ENCODE data around the gene OR2A14. TPM values are rescaled to one million over a fixed set of nuclear protein-coding genes. Genes with fewer than 3 reads are reported as not detected.

Gene OR2A14
- total RNA-seq, 2 donors from 2014 or later, result not detected

DNA sequence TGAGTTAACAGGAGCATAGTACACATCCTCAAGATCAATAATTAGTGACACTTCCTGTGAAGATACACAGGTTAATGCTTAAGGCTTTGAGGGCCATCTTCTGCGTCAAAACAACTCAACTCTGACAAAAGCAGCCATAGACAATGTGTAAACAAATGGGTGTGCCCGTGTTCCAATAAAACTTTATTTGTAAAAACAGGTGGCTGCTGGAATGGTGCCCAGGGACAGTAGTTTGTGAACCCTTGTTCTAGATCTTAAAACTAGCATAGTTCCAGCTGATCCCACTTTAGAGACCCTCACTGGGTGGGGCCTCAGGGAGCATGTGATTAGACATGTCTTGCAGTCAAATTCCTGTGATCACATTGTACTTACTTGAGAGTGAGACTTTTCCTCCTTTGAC is 7.8 kb downstream of the OR2A14 start:
- Histone ChIP-seq H3K27me3 (replicated peaks; ENCODE audit: insufficient read depth) (no peaks in the 10 kb centered on the region), H3K9me3 (no peaks in the 10 kb centered on the region), H3K27ac (no peak overlapping the region), H3K4me3 (no peak overlapping the region), H3K36me3 (no peaks in the 10 kb centered on the region), H3K4me1 (replicated peaks) (no peaks in the 10 kb centered on the region)
- no peak for DNase-seq (ENCODE audit: low spot score)
- intact Hi-C loops (cut with DNase I), result no loop called here
- no peak for TF ChIP-seq POLR2AphosphoS5 (IDR thresholded peaks at IDR 0.05)
- TF ChIP-seq POLR2A (IDR thresholded peaks at IDR 0.05), result no peak
- TF ChIP-seq, protein P1, sequence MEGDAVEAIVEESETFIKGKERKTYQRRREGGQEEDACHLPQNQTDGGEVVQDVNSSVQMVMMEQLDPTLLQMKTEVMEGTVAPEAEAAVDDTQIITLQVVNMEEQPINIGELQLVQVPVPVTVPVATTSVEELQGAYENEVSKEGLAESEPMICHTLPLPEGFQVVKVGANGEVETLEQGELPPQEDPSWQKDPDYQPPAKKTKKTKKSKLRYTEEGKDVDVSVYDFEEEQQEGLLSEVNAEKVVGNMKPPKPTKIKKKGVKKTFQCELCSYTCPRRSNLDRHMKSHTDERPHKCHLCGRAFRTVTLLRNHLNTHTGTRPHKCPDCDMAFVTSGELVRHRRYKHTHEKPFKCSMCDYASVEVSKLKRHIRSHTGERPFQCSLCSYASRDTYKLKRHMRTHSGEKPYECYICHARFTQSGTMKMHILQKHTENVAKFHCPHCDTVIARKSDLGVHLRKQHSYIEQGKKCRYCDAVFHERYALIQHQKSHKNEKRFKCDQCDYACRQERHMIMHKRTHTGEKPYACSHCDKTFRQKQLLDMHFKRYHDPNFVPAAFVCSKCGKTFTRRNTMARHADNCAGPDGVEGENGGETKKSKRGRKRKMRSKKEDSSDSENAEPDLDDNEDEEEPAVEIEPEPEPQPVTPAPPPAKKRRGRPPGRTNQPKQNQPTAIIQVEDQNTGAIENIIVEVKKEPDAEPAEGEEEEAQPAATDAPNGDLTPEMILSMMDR (IDR thresholded peaks at IDR 0.05), result no peak
- WGBS, result 55% methylated on average over 2 of the region's 2 CpGs

DNA sequence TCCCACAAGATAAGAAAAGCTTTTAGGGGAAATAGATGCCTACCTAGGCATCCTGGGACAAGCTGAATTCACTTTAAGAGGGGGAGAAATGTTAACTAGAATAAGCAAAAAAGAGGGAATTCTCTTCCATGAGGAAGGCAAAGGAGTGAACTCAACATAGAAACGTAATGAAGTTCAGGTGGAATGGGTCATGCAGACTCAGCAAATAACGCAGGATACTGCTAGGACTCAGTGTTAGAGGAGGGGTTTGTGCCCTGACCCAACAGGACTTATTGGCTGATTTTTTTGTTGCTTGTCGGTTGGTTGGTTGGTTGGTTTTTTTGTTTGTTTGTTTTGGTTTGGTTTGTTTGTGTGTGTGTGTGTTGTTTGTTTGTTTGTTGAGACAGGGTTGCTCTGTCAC is 9.3 kb downstream of the OR2A14 start:
- TF ChIP-seq, protein P1 (IDR thresholded peaks at IDR 0.05), result no peak
- TF ChIP-seq POLR2AphosphoS5 (IDR thresholded peaks at IDR 0.05), result no peak
- TF ChIP-seq POLR2A (IDR thresholded peaks at IDR 0.05), result no peak

DNA sequence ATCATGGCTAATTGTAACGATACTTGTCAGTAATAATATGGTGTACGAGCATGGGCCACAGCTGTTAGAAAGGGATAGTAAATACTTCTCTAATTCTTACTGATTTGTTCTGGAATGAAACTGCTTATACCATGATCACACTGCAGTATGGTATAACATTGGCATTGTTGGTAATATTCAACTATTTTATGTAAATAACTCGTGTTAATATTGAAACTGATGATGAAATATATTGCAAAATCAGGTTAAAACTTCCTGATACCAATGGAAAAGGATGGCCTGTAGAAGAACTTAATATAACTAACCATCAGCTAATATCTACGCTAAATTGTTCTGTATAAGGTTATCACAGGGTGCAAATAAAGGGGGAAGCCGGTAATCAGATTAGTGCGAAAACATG is 10.3 kb downstream of the OR2A14 start:
- Histone ChIP-seq H3K4me1 (replicated peaks) (no peaks in the 10 kb centered on the region), H3K27me3 (replicated peaks; ENCODE audit: insufficient read depth) (no peaks in the 10 kb centered on the region), H3K36me3 (no peaks in the 10 kb centered on the region), H3K4me3 (no peak overlapping the region), H3K9me3 (no peaks in the 10 kb centered on the region), H3K27ac (no peak overlapping the region)
- TF ChIP-seq, protein P1 (IDR thresholded peaks at IDR 0.05), result no peak
- no peak for TF ChIP-seq POLR2A (IDR thresholded peaks at IDR 0.05)
- TF ChIP-seq POLR2AphosphoS5 (IDR thresholded peaks at IDR 0.05), result no peak
- 92% methylated on average over 6 of the region's 6 CpGs for WGBS
- intact Hi-C loops (cut with DNase I), result no loop called here
- no peak for DNase-seq (ENCODE audit: low spot score)

More for the DNA sequence above, 9.3 kb downstream of the OR2A14 start:
- Histone ChIP-seq H3K4me3 (no peak overlapping the region), H3K36me3 (no peaks in the 10 kb centered on the region), H3K27me3 (replicated peaks; ENCODE audit: insufficient read depth) (no peaks in the 10 kb centered on the region), H3K4me1 (replicated peaks) (no peaks in the 10 kb centered on the region), H3K9me3 (no peaks in the 10 kb centered on the region), H3K27ac (no peak overlapping the region)
- 74% methylated on average over 3 of the region's 3 CpGs for WGBS
- intact Hi-C loops (cut with DNase I), result no loop called here
- DNase-seq (ENCODE audit: low spot score), result no peak

DNA sequence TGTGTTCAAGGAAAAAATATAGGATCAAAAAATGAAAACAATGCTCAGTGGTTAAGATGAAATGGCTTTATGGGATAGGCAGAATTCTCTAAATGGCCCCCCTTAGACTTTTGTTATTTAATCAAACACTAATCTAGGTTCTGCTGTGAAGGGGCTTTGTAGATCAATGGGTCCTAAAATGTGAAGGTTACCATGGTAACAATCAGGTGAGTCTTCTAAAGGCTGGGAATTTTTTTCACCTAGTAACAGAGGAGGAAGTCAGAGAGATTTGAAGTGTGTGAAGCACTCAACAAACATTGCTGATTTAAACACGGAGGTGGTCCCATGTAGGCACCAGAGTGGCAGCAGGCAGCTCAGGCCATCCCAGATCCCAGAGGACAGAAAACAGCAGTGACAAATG is 11.1 kb downstream of the OR2A14 start:
- intact Hi-C loops (cut with DNase I), result no loop called here
- no peaks in the 10 kb centered on the region for H3K36me3 ChIP-seq
- no peak for TF ChIP-seq POLR2A (IDR thresholded peaks at IDR 0.05)
- TF ChIP-seq, protein P1 (IDR thresholded peaks at IDR 0.05), result no peak
- no peaks in the 10 kb centered on the region for H3K27me3 ChIP-seq (replicated peaks; ENCODE audit: insufficient read depth)
- no peak for DNase-seq (ENCODE audit: low spot score)
- no peak overlapping the region for H3K4me3 ChIP-seq
- no peak overlapping the region for H3K27ac ChIP-seq
- no peaks in the 10 kb centered on the region for H3K9me3 ChIP-seq
- H3K4me1 ChIP-seq (replicated peaks), result no peaks in the 10 kb centered on the region
- 55% methylated on average over 1 of the region's 1 CpG for WGBS

DNA sequence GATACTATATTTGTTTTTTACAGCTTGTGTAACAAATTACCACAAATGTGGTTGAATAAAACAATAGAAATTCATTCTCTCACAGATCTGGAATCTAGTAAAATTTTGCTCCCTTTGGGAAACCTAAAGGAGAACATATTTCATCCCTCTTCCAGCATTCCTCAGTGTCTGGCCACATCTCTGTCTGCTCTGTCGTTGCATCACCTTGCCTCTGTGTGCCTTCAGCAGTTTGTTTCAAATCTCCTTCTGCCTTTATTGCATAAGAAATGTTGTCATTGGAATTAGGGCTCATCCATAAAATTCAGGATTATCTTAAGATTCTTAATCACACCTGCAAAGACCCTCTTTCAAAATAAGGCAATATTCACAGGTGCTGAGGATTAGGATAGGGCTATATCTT is 14.5 kb downstream of the OR2A14 start:
- intact Hi-C loops (cut with DNase I), result no loop called here
- Histone ChIP-seq H3K4me1 (replicated peaks) (no peaks in the 10 kb centered on the region), H3K27me3 (replicated peaks; ENCODE audit: insufficient read depth) (no peaks in the 10 kb centered on the region), H3K9me3 (no peaks in the 10 kb centered on the region), H3K27ac (no peak overlapping the region), H3K4me3 (no peak overlapping the region), H3K36me3 (no peaks in the 10 kb centered on the region)
- WGBS, result 57% methylated on average over 1 of the region's 1 CpG
- no peak for DNase-seq (ENCODE audit: low spot score)
- TF ChIP-seq, protein P1 (IDR thresholded peaks at IDR 0.05), result no peak
- TF ChIP-seq POLR2AphosphoS5 (IDR thresholded peaks at IDR 0.05) (no peak), POLR2A (IDR thresholded peaks at IDR 0.05) (no peak)
